Left hindlimb (tissue), 1 donor: ENCODE results near the gene FGFBP1.
"Not testable (repeated sequence)": the region's sequence is repeated elsewhere in the genome, so short reads cannot be mapped to it uniquely, and the experiment has no call there.

Experiments
- DNase-seq: peaks from one replicate; pipeline ENCODE4 v3.0.0-alpha.2; 2018

The FGFBP1 gene

DNA sequence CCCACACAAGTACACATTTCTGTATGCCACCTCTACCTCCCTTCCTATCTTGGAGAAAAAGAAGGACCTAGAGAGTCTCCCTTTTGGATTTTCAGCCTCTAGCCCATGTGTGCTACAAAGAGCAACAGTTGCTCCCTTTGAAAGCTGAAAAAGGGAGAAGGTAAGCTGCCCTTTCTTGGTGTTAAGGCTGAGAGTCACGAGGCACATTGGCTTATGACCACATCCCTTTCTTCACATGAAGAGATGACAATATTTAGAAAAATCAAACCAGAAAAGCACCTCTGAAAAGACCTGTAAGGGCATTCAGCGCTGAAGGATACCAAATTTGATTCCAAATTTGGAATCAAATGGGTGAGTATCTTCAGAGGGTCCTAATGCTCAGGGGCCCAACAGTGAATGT lies 6.4 kb upstream of the FGFBP1 start:
- DNase-seq = no peak

DNA sequence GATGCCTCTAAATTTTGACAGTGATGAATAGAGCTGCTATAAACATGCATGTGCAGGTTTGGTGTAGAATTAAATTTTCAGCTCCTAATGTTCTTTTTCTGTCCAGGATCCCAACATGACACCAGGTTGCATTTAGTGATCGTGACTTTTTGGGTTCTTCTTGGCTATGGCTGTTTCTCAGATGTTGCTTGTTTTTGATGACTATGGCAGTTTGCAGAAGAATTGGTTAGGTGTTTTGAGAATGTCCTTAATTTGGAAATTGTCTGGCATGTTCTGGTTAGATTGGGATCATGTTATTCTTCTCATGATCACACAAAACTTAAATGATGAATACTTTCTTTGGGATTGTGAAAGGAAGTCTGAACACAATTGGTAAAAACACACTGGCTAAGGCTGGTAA lies 3.7 kb upstream of the FGFBP1 start:
- DNase-seq = no peak

DNA sequence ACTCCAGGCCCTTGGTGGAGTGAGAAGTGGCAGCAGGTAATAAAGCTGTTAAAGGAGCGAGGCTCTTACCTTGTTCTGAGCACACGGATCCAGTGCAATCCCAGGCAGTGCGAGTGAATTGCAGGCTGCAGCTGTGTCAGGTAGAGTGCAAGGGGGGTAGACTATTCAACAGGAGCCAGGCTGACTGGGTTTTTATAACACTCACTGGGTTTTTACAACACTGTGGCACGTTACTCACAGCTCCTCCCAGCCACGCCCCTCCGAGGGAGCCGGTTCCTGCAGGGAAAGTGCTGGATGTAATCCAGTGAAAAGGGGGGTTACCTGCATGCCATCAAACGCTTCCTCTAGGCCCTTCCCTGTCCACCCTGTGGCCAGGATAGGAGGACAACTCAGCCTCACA lies 358 bp downstream of the FGFBP1 start:
- DNase-seq = no peak

GRCh38 chr4:15936495-15936894 lies 2.0 kb downstream of the FGFBP1 start:
- DNase-seq = no peak

- no peak for DNase-seq
Observed at GRCh38 chr4:15935504-15936402, 2.8 kb downstream of the FGFBP1 start.

DNA sequence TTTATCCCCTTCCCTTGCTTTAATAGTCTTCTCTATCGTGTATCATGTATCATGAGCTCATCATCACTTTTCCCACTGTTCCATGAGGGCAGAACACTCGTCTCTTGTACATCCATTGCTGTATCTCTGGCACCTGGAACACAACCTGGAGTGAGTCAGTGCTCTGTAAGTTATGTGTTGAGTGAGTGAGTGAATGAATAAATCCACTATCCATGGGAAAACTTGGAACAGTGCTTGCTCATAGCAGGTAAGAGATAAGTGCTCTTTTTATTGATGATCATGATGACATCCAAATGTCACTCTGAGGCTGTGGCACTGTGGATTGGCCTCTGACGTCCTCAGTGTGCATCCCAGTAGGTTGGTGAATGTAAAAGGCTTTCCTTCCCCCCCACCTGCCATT lies 4.3 kb downstream of the FGFBP1 start:
- no peak for DNase-seq

DNA sequence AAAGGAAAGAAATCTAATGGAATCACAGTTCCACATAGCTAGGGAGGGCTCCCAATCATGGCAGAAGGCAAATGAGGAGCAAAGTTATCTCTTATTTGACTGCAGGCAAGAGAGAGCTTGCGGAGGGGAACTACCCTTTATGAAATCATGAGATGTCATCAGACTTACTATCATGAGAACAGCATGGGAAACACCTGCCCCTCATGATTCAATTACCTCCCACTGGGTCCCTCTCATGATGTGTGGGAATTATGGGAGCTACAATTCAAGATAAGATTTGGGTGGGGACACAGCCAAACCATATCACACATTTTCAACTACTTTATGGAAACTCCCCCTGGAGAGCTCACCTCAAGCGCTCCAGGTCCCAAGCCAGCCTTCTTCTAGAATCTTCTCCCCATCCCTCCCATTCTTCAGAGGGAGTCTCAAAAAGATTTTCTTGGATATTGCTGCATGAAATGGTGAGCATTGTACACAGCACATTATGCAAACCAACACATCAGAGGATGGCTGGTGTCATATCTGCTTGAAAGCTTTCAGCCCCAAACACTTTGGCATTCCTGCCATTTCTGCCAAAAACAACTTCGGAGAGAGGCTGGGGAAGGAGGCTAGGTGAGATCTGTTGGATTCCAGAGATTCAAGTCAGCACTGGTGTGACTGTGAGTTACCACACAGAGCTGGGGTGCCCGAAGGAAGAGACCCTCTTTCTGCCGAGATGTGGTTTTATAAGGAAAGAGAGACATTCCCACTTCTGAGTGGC lies 6.9 kb downstream of the FGFBP1 start:
- no peak for DNase-seq

GRCh38 chr4:15930314-15930713 lies 8.2 kb downstream of the FGFBP1 start:
- no peak for DNase-seq

GRCh38 chr4:15929540-15929939 lies 9.0 kb downstream of the FGFBP1 start:
- no peak for DNase-seq

DNA sequence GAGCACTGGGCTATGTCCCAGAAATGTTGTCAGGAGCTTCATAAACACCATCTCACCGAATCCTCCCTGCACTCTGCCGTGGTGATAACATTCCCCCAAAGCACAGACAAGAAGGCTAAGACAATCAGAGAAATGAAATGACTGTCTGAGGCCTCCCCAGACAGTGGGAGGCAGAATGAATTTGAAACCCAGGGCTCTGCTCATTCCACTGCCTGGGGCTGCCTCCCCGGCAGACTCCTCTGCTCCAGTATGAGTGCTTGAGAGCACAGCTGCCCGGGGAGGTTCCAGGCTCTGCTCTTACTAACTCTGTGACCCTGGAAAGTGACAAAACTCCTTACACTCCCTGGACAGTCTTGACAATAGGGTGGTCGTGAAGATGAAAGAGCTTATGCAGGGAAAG lies 9.7 kb downstream of the FGFBP1 start:
- no peak for DNase-seq

DNA sequence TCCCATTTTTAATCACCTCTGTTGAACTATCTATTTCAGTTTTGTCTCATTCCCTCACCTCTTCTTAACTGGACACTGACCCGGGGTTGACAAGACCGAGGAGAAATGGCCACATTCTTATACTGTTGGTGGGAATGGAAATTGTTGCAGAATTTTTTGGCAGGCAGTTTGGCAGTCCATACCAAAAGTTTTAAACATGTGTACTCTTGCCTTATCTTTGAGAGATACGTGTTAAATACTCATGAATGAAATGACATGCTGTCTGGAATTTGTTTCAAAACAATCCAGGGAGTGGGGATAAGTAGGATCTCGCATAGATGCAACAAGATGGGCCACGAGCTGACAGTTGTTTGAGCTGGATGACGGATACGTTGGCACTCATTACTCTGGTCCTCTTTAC lies 12.1 kb downstream of the FGFBP1 start:
- no peak for DNase-seq

DNA sequence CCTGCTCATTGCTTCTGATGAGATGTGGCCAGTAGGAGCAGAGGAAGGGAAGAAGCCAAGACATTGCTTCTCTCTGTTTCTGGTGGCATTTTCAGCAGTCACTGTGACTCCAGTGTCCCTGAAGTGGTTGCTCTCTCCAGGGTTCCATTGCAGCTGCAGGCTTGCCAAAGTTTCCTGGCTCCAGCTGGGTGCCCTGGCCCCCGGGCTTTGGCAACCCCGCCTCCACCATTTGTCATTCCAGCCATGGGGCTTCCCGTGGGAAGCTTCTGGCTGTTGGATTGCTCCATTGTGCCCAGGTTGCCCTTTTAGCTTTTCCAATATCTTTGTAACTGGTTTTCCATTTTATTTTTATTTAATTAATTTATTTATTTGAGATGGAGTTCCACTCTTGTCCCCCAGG lies 12.7 kb downstream of the FGFBP1 start:
- DNase-seq = no peak

DNA sequence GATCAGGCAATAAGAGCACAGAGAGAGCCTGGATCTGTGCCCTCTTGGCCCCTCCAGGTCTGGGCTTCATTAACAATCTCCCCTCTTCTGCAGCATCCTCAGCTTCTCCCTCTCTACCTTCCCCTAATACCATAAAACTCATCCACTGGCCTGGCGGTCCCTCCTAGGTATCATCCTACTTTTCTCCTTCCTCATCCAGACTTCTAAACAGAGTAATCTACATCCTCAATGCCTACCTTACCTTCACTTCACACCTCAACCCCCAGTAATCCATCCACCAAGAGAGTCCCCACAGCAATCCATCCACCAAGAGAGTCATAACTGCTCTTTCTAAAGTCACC lies 17.0 kb downstream of the FGFBP1 start:
- no peak for DNase-seq

DNA sequence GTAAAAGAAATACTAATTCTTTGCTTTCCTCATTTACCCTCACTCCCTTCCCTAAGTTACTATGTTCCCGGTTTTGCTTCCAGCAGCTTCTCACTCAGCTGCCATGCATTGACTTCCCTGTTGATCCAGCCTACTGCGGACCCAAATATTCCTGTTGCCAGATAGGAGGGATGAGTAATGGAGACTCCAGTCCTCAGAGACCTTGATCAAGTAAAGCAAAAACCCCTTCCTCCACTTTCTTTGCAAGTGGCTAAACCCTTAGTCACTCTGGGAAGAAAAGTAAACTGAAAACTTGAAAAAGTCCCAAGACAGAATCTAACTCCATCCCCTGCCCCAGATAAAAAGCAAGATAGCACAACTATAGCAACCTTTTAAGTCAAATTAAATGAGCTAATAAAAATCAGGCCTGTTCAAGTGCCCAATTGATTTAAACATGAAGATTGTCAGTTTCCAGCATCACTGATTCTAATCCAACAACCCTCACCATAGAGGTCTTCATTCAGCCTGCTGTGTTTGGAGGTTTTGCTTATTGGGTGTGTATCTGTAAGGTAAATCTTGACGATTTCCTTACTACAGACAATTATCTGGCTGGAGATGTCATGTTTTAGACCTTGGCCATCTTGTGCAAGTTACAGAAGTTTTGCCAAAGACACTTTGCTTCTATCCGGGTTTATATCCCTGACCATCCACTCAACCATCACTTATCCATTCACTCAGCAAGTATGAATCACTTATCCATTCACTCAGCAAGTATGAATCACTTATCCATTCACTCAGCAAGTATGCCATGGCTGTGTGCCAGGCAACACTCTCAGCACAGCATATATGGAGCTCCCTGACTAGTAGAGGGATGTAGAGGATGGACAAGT lies 17.6 kb downstream of the FGFBP1 start:
- DNase-seq = no peak

- no peak for DNase-seq
Observed at GRCh38 chr4:15918484-15919129, 19.9 kb downstream of the FGFBP1 start.

DNA sequence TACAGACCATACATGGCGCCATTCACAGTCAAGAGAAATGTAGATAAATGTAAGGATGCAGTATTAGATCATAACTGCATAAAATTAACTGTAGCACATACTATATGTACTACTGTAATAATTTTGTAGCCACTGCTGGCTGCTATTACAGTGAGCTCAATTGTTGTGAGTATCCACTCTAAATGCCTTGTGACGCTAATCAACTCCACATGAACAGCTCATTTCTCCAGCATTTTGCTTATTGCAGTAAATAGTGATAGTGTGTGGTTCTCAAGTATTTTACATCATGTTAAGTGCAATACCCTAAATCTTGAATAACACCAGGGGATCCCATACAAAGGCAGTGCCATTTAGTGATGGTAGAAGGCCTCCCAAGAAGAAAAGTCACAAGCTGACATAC lies 21.2 kb downstream of the FGFBP1 start:
- no peak for DNase-seq

DNA sequence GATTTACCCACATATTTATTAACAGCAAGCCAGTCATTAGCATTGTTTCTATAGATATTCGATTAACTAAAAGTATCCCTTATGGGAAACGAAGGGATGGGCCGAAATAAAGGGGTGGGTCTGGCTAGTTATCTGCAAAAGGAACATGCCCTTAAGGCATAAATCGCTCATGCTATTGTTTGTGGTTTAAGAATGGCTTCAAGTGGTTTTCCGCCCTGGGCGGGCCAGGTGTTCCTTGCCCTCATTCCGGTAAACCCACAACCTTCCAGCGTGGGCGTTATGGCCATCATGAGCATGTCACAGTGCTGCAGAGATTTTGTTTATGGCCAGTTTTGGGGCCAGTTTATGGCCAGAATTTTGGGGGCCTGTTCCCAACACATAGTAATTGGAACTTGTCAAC lies 22.2 kb downstream of the FGFBP1 start:
- not testable (repeated sequence) for DNase-seq

DNA sequence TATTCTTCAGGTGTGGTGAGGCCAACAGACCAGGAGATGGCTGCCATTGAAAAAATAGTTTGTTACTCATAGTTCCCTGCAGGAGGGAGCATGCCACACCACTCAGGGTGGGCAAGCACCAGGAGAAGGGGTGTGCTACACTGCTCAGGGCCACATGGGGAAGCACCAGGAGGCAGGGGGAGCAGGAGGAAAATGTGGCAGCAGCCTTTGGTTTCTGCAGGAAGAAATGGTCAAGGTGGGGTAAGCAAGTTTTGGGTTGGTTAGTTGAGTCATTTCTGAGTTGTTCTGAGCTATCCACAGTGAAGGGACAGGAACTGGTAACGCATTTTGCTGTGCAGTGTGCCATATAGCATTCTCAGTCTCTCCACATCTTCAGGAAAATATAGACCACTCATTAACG lies 23.8 kb downstream of the FGFBP1 start:
- no peak for DNase-seq

- DNase-seq = no peak
Observed at GRCh38 chr4:15914291-15914690, 24.2 kb downstream of the FGFBP1 start.

- DNase-seq = no peak
Observed at GRCh38 chr4:15913631-15913970, 24.9 kb downstream of the FGFBP1 start.

GRCh38 chr4:15912961-15913630 lies 25.4 kb downstream of the FGFBP1 start:
- DNase-seq = no peak

- no peak for DNase-seq
Observed at GRCh38 chr4:15912236-15912635, 26.3 kb downstream of the FGFBP1 start.
